ENCODE data around the gene CDK18.

DNA sequence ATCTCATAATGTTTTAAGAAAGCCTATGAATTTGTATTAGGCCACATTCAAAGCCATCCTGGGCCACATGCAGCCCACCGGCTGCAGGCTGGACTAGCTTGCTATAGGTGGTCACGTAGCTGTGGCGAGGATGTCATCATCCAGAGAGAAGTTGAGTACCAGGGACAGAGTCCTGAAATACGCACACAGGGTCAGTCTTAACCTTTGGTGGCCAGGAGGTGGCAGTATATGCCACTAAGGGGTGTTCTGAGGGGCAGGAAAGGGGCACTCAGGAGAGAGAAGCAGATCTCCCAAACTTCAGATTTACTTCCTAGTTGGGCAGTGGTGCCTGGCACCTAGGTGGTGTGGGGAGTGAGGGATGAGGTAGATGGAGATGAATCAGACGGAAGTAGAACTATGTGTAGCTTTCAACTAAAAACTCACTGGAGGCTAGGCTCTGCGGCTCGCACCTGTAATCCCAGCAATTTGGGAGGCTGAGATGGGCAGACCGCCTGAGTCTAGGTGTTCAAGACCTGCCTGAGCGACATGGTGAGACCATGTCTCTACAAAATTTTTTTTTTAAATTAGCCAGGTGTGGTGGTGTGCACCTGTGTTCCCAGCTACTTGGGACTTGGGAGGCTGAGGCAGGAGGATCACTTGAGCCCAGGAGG is 16.3 kb upstream of the CDK18 start:
- no peak for TF ChIP-seq TAF1 (IDR thresholded peaks at IDR 0.05; ENCODE audit: borderline replicate concordance, insufficient read depth, low read length)
- no peak for TF ChIP-seq POLR2AphosphoS5 (IDR thresholded peaks at IDR 0.05; ENCODE audit: low read depth, low read length)
- no peak for TF ChIP-seq SIN3A (IDR thresholded peaks at IDR 0.05; ENCODE audit: borderline replicate concordance, insufficient read depth, low read length)
- TF ChIP-seq, protein P1, sequence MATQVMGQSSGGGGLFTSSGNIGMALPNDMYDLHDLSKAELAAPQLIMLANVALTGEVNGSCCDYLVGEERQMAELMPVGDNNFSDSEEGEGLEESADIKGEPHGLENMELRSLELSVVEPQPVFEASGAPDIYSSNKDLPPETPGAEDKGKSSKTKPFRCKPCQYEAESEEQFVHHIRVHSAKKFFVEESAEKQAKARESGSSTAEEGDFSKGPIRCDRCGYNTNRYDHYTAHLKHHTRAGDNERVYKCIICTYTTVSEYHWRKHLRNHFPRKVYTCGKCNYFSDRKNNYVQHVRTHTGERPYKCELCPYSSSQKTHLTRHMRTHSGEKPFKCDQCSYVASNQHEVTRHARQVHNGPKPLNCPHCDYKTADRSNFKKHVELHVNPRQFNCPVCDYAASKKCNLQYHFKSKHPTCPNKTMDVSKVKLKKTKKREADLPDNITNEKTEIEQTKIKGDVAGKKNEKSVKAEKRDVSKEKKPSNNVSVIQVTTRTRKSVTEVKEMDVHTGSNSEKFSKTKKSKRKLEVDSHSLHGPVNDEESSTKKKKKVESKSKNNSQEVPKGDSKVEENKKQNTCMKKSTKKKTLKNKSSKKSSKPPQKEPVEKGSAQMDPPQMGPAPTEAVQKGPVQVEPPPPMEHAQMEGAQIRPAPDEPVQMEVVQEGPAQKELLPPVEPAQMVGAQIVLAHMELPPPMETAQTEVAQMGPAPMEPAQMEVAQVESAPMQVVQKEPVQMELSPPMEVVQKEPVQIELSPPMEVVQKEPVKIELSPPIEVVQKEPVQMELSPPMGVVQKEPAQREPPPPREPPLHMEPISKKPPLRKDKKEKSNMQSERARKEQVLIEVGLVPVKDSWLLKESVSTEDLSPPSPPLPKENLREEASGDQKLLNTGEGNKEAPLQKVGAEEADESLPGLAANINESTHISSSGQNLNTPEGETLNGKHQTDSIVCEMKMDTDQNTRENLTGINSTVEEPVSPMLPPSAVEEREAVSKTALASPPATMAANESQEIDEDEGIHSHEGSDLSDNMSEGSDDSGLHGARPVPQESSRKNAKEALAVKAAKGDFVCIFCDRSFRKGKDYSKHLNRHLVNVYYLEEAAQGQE (IDR thresholded peaks at IDR 0.05; ENCODE audit: insufficient read depth in 1 of 2, low read depth in 2 of 2, low read length in 2 of 2) = peak; percentile 84 to 97

Data from PFSK-1 (cell line).